ENCODE results near the gene CAMK1D.
"Not testable (repeated sequence)": the region's sequence is repeated elsewhere in the genome, so short reads cannot be mapped to it uniquely, and the experiment has no call there.

CAMK1D gene

GRCh38 chr10:12470719-12471118 is 121.4 kb downstream of the CAMK1D start:
- DNase-seq = no peak

GRCh38 chr10:12471135-12471534 is 121.8 kb downstream of the CAMK1D start:
- no peak for DNase-seq

DNA sequence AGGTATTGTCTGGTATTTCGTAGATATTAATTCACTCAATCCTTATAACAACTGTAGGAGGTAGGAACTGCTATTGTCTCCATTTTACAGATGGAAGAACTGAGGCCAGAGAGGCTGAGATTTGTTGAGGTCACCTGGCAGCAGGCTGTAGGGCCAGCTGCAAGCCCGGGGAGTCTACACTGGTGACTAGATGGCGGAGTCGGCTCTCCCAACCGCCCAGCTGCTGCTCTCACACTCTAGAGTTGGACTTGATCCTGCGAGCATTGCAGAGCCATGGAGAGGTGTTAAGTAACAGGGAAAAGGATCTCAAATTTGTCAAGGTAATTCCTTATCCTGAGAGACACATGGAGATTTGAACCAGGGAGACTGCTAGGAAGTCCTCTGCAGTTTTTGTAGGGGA is 124.1 kb downstream of the CAMK1D start:
- no peak for DNase-seq

DNA sequence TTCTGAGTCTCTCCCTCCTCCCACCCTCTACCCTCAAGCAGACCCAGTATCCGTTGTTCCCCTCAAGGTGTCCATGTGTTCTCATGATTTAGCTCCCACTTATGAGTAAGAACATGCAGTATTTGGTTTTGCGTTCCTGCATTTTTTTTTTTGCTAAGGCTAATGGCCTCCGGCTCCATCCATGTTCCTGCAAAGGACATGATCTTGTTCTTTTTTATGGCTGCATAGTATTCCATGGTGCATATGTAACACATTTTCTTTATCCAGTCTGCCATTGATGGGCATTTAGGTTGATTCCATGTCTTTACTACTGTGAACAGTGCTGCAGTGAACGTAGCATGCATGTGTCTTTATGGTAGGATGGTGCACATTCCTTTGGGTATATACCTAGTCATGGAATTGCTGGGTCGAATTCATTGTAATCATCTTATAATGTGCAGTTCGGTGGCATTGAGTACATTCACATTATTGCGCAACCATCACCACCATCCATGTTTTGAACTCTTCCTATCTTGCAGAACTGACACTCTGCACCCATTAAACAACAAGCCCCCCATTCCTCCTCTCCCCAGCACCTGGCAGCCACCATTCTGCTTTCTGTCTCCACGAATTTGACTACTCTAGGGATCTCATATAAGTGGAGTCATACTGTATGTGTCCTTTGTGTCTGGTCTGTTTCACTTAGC is 125.5 kb downstream of the CAMK1D start:
- DNase-seq = no peak

GRCh38 chr10:12476656-12477055 is 127.3 kb downstream of the CAMK1D start:
- DNase-seq = no peak

GRCh38 chr10:12479437-12479844 is 130.1 kb downstream of the CAMK1D start:
- no peak for DNase-seq

DNA sequence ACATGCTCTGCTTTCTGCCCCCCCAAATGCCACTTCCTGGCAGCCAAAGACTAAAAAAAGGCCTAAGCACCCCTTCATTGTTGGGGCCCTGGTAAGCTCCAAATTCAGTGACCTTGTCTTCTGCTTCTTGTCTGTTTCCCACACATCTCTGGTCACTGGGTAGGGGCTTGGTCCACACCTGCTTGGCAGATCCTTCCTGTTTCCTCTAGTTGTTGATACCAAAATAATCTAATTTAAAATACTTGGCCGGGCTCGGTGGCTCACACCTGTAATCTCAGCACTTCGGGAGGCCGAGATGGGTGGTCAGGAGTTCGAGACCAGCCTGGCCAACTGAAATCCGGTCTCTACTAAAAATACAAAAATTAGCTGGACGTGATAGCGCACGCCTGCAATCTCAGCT is 130.6 kb downstream of the CAMK1D start:
- DNase-seq = no peak

DNA sequence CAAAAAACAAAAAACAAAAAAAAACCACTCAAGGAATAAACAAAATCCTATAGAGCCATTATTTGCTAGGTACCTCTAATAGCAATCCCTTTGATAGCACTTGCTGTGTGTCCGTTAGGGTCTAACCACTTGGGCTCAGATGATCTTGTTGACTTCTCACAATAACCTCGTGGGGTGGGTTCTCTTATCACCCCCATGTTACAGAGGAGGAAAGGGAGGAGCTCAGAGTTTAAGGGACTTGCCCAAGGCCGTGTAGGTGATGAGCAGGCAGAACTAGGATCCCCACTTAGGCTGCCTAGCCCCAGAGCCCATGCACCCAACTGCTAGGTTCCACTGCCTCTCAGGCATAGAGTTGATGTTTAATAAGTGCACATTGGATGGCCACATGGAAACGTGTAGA is 131.1 kb downstream of the CAMK1D start:
- no peak for DNase-seq

- no peak for DNase-seq
Observed at GRCh38 chr10:12481924-12482323, 132.6 kb downstream of the CAMK1D start.

- peak; percentile 41 for DNase-seq
Observed at GRCh38 chr10:12482587-12482986, 133.2 kb downstream of the CAMK1D start.

DNA sequence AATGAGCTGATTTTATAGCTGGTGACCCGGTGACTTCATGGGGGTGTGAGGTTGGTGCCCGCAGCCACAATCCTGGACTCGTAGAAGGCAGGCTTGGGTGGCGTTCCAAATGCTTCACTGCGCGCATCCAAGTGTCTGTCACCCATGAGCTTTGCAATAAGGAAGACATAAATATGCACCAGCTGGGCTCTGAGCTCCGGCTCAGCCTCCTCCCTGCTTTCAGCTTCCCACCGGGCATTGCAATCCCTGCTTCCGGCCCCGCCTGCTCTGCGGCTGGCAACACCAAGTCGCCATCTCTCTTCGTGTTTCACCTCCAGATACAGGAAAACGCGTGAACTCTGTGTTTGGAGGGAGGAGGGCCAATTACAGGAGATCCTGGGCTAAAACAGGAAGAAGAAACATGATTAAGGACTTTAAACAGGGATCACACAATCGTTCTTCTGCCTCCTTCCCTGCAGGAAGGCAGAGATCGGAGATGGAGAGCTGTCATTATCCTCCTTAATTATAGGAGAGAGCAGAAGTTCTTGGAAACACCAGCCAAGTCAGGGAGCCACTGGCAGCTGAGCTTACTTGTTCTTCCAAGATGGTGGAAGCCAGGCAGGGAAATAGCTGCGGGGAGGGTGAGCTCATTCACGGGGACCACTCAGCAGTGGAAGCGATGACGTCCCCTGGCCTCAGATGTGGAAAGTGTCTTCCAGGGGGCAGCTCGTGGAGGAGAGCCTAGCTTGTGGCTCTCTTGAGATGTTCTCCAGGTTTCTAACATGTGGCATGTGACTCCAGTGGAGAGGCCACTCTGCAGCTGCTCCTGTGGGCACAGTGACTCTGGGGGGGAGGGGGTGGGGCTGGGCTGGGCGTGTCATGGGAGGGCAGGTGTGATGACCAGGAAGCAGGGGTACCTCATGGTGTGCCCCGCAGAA is 134.9 kb downstream of the CAMK1D start:
- DNase-seq = peak; percentile 74

DNA sequence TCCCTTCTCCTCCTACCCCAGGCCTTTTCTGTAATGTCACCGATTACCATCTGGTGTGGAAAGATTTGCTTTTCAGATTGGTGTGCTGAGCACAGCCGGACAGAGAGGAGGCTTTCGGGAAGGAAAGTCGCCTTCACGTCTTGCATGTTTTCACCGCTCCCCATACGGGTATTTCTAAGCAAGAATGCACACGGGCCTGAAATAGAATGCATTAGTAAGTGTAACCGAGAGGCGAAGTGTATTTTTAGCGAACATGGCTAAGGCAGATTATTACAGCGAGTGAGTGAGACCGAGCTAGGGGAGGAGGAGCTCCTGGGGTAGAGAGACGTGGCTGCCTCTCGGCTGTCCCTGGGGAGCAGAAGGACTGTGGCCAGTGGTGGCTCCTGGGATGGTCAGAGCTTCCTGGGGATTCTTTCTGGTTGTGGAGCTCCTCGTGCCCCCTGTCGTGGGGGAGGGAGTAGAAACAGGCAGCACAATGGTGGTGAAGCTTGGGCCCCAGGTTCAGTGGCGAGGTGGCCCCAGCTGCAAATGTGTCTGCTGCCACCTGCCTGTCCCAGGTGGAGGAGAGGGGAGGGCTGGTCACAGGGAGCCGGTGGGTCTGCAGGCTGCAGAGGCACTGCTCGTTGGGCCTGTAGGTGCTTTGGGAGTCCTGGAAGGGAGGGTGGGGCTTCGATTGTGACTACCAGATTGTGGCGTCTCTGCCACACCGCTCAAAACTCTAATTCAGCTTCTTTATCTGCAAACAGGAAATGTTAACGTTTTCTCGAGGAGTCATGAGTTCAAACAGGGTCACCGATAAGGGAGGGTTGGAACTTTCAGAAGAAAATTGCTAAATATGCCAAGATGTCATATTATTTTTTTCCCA is 135.8 kb downstream of the CAMK1D start:
- peak; percentile 61 for DNase-seq

DNA sequence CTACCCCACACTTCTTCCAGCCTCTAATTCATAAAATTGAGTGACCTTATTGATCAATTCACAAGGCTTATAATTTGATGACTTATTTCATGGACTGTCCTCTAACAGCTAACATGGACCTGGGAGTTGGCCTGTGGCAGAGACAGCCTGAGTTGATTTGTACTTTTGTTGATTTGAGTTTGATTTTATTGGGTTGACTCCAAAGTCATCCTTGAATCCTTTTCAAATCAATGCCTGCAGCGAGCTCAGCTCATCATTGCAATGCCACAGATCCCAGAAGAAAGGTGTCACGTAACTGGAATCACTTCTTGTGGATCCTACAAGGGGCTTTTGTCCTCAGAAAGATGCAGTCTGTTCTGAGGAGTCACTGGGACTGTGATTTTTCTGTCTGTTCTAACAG is 138.0 kb downstream of the CAMK1D start:
- DNase-seq = no peak

- DNase-seq = peak; percentile 2
Observed at GRCh38 chr10:12488626-12489025, 139.3 kb downstream of the CAMK1D start.

- DNase-seq = no peak
Observed at GRCh38 chr10:12489357-12489756, 140.0 kb downstream of the CAMK1D start.

DNA sequence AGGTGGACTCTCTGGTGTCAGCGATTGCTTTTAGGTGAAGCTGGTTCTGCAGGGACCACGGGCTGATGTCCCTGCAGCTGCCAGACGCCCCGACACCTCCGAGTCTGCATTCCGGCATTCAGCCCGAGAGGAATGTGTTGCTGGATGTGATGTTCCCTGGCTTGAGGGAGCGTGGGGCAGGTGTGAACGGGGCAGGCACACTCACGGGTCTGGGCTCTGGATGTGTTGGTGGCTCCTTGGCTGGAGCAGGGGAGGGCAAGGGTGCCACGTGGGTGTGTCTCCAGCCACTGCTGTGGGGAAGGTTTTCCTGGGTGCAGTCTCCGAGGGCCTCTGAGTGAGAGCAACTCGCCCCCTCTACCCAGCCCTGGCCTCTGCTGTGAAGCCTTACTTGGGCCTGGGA is 140.5 kb downstream of the CAMK1D start:
- peak; percentile 11 for DNase-seq

DNA sequence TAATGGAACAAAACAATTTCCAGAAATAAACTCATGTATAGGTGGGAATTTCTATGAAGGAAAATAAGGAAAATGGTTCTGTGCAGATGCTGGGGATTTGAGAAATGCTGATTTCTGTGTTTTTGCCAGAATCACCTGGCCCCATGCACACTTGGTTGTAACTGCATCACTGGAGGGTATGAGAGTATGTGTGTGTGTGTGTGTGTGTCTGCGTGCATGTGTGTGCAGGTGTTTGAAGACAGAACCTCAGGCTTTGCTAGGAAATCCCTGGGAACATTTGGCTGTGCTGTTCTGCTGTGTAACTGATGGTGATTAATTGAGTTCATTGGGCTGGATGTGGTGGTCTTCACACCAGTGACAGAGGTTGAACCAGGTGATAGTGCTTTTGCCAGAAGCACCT is 141.6 kb downstream of the CAMK1D start:
- no peak for DNase-seq

DNA sequence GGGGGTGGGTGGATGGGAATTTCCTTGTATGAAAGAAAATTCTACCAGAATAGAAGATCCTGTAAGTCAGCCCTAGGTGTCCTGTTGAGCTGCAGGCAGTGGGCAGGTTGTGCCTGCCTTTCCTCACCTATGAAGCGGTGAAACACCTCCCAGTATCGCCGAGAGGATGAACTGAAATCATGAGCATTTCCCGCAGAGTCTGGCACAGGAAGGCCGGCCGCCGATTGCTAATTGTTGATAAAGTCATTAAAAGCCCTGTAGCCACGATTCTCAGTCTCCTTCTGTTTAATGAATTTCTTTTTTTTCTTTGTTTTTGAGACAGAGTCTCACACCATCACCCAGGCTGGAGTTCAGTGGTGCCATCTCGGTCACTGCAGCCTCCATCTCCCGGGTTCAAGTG is 142.1 kb downstream of the CAMK1D start:
- DNase-seq = no peak

DNA sequence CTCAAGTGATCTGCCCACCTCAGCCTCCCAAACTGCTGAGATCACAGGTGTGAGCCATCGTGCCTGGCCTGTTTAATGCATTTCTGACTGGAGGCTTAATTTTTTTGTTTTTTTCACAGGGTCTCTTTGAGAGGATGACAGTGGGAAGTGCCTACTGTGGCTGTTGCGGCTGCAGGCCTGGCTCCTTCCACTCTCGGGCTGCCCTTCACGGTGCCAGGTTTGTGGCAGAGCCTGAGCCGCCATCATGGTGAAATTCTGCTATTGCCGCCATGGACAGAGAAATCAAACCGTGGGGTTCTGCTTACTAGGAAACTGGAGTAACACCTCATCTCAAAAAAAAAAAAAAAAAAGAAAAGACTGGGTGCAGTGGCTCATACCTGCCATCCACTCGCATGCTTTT is 142.7 kb downstream of the CAMK1D start:
- no peak for DNase-seq

DNA sequence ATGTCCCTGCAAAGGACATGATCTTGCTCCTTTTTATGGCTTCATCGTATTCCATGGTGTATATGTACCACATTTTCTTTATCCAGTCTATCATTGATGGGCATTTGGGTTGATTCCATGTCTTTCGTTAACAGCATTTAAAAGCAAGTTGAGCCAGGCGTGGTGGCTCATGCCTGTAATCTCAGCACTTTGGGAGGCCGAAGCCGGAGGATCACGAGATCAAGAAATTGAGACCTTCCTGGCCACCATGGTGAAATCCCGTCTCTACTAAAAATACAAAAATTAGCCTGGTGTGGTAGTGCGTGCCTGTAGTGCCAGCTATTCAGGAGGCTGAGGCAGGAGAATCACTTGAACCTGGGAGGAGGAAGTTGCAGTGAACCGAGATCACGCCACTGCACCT is 147.7 kb downstream of the CAMK1D start:
- not testable (repeated sequence) for DNase-seq

DNA sequence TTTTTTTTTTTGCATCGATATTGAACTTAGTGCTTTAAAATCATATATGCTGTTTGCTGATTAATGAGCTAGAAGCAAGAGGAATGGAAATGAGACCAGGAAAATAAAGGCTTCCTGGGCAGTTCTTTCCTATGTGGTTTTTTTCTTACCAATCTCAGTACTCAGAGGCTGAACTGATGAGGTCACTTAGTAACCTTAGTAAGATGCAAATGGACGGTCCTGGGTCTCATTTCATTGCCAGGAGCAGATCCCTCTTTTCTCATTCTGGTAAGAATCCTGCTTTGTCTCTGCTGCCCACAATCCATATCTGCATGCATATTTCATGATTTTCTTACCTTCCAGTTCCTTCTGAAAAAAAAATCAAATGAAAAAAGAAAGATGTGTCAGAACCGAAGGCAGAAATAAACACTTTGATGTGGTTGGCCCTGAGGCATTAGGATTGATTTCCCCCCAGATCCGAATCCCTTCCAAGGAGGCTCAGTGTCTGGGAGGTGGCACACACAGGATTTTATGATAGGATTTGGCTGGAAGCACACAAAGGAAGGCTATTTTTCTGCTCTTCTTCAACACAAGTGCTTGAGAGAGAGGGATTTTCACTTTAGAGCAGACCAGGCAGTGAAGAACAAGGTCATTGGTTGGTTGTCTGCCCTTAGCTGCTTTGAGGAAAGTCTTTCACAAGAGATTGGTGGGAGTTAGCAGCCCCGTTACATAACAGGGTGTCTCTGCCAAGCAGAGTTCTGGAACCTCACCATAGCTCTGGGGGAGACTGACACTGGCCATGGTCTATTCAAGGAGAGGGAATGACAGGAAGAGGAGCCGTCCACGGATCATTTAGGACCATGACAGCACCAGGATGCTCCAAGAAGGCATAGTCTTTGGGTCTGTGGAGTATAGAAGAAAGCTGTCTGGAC is 150.0 kb downstream of the CAMK1D start:
- DNase-seq = no peak

Data from right hindlimb (tissue), 1 donor.